GM18508 (cell line): ENCODE data around the gene HMX2.
"Not testable (repeated sequence)": the region's sequence is repeated elsewhere in the genome, so short reads cannot be mapped to it uniquely, and the experiment has no call there.

ENCODE experiments used
- ATAC-seq: cut with Tn5 transposase; IDR thresholded peaks from one replicate; pipeline ENCODE4 v1.9.1; 2021; ENCODE audit warnings: moderate number of reproducible peaks; ENCODE audit not compliant: insufficient read depth, unreplicated experiment

The HMX2 gene

GRCh38 chr10:123150271-123150985 is 2.5 kb downstream of the HMX2 start:
- ATAC-seq = no peak

DNA sequence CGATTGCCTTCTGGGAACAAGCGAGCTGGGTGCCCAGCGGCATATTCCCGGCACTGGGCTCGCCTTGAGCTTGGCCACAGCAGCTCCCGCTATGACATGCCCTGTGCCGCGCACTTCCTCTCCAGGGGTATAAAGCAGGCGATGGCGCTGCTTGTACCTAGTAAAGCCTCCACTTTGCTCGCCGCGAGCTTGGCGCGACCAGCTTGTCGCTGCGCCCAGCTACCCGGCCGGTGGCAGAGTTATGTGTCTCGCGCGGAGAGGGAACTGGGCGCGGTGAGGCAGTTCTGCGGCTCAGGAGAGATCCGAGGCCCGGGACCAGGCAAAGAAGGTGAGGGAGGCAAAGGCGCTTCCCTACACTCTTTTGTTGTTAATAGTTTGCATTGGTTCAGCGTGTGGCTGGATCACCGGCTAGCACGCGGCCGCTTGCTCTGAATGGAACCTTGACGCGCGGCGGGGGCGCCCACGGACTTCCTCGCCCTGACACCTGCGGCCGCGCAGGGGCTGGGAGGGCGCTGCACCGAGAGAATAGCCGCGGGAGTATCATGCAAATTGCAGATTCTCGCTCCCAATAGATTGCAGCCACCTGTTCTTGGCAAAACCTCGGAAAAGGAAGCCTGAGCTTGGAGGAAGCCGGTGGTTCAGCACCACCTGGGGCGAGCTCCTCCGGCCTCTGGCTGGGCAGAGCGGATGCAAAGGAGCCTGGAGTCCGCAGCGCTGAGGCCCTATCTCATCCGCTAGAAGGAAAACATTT is 3.2 kb downstream of the HMX2 start:
- no peak for ATAC-seq

DNA sequence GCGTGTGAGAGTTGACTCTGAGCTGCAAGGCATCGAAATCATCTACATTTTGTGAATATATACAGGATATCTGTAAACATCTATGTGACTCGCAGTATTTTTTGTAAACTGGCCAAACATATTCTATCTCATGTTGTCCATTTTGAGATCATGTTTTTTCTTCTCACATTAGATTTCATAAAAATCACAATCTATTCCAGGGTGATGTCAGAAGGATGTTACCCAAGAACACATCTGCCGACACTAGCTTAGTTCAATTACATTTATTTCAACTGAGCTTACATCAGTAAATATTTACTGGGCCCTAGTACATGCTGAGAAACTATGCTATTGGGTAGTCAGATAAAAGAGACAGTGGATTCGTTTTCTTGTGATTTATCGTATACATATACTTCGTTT is 3.8 kb downstream of the HMX2 start:
- no peak for ATAC-seq

GRCh38 chr10:123153486-123154091 is 5.7 kb downstream of the HMX2 start:
- no peak for ATAC-seq

- peak; percentile 81 for ATAC-seq
Measured at GRCh38 chr10:123154092-123154710, 6.3 kb downstream of the HMX2 start, which contains the start of gene BUB3. TSS of gene BUB3 (plus strand) at chr10:123154402. CDS start at chr10:123154918, 516 bp downstream.

DNA sequence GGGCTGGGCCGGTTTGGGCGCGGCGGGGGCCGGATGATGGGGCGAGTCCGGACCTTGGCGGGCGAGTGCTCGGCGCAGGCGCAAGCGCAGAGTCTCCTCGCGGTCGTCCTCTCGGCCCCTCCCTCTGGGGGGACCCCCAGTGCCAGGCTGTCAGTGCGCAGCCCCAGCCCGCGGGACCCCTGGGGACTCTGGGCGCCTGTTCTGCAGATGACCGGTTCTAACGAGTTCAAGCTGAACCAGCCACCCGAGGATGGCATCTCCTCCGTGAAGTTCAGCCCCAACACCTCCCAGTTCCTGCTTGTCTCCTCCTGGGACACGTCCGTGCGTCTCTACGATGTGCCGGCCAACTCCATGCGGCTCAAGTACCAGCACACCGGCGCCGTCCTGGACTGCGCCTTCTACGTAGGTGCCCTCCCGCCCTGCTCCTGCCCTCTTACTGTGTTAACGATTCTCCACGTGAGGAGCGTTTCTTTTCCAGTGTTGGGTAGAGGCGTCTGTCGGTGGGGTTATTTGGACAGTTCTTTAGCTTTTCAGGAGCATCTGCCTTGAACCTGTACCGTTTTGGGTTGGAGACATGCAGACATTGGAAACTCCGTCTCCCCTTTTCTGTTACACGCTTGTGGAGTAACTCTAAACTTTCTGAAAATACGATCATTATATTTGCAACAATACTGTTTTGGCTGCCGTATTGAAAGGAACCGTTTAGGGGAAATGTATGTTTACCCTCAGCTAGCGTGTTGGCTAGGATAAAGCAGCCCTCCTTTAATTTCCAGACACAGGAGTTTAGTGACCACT is 7.0 kb downstream of the HMX2 start:
- ATAC-seq = no peak

- no peak for ATAC-seq
Measured at GRCh38 chr10:123156078-123156477, 8.1 kb downstream of the HMX2 start.

GRCh38 chr10:123157210-123157609 is 9.3 kb downstream of the HMX2 start:
- no peak for ATAC-seq

GRCh38 chr10:123158682-123159081 is 10.7 kb downstream of the HMX2 start:
- no peak for ATAC-seq

GRCh38 chr10:123160311-123160980 is 12.5 kb downstream of the HMX2 start:
- no peak for ATAC-seq

- ATAC-seq = no peak
Measured at GRCh38 chr10:123164319-123164718, 16.4 kb downstream of the HMX2 start.

- no peak for ATAC-seq
Measured at GRCh38 chr10:123165445-123166072, 17.6 kb downstream of the HMX2 start.

GRCh38 chr10:123166618-123167017 is 18.7 kb downstream of the HMX2 start:
- no peak for ATAC-seq

DNA sequence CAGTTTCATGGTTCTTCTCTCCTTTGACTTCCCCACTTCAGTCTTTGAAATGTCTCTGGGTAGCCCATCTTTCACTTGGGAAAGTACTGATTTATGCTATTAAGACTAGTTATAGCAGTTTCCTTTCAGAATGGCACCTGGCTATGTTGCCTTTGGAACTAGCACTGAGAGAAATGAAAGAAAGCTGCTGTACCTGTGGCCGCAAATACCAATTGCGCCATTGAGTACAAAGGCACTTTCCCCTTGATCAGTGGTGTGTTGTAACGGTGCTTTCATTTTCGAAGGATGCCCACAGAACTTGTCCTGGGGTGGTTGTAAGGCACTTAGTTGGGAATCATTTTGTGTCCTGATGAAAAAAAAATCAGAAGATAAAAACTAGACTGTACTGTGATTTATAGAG is 23.0 kb downstream of the HMX2 start:
- no peak for ATAC-seq

GRCh38 chr10:123171616-123172015 is 23.7 kb downstream of the HMX2 start:
- ATAC-seq = not testable (repeated sequence)

GRCh38 chr10:123175389-123176387 is 27.8 kb downstream of the HMX2 start:
- ATAC-seq = no peak

GRCh38 chr10:123178390-123178789 is 30.5 kb downstream of the HMX2 start:
- not testable (repeated sequence) for ATAC-seq
